ENCODE measurements around the gene VCP.
"Not testable (repeated sequence)": the region's sequence is repeated elsewhere in the genome, so short reads cannot be mapped to it uniquely, and the experiment has no call there.

The VCP gene

GRCh38 chr9:35027860-35028259 is 44.6 kb downstream of the VCP start:
- Histone ChIP-seq H3K9me3 (ENCODE audit: control insufficient read depth, insufficient read depth, low read length) (peaks cover 6% of the 10 kb centered on the region), H3K27me3 (ENCODE audit: control insufficient read depth, insufficient read depth, low read length) (no peaks in the 10 kb centered on the region), H3K4me1 (ENCODE audit: control insufficient read depth, insufficient read depth, low read length) (no peaks in the 10 kb centered on the region), H3K36me3 (ENCODE audit: control insufficient read depth, insufficient read depth, low read length) (no peaks in the 10 kb centered on the region), H3K9ac (ENCODE audit: low read depth, low read length) (no peak overlapping the region), H3K4me3 (ENCODE audit: low read depth, low read length) (no peak overlapping the region)

- H3K4me1 ChIP-seq (ENCODE audit: control insufficient read depth, insufficient read depth, low read length): no peaks in the 10 kb centered on the region
- H3K36me3 ChIP-seq (ENCODE audit: control insufficient read depth, insufficient read depth, low read length): peaks cover 1% of the 10 kb centered on the region
- peaks cover 6% of the 10 kb centered on the region for H3K9me3 ChIP-seq (ENCODE audit: control insufficient read depth, insufficient read depth, low read length)
- H3K27me3 ChIP-seq (ENCODE audit: control insufficient read depth, insufficient read depth, low read length): no peaks in the 10 kb centered on the region
- no peak overlapping the region for H3K9ac ChIP-seq (ENCODE audit: low read depth, low read length)
- H3K4me3 ChIP-seq (ENCODE audit: low read depth, low read length): no peak overlapping the region
Observed at GRCh38 chr9:35027374-35027773, 45.1 kb downstream of the VCP start.

GRCh38 chr9:35026671-35027070 is 45.8 kb downstream of the VCP start:
- no peaks in the 10 kb centered on the region for H3K27me3 ChIP-seq (ENCODE audit: control insufficient read depth, insufficient read depth, low read length)
- no peaks in the 10 kb centered on the region for H3K4me1 ChIP-seq (ENCODE audit: control insufficient read depth, insufficient read depth, low read length)
- H3K4me3 ChIP-seq (ENCODE audit: low read depth, low read length): no peak overlapping the region
- H3K9me3 ChIP-seq (ENCODE audit: control insufficient read depth, insufficient read depth, low read length): peaks cover 6% of the 10 kb centered on the region
- H3K9ac ChIP-seq (ENCODE audit: low read depth, low read length): no peak overlapping the region
- H3K36me3 ChIP-seq (ENCODE audit: control insufficient read depth, insufficient read depth, low read length): peaks cover 4% of the 10 kb centered on the region

- H3K4me1 ChIP-seq (ENCODE audit: control insufficient read depth, insufficient read depth, low read length); H3K27me3 ChIP-seq (ENCODE audit: control insufficient read depth, insufficient read depth, low read length); H3K4me3 ChIP-seq (ENCODE audit: low read depth, low read length); H3K9me3 ChIP-seq (ENCODE audit: control insufficient read depth, insufficient read depth, low read length); H3K36me3 ChIP-seq (ENCODE audit: control insufficient read depth, insufficient read depth, low read length); H3K9ac ChIP-seq (ENCODE audit: low read depth, low read length): not testable (repeated sequence)
Observed at GRCh38 chr9:35023443-35023842, 49.0 kb downstream of the VCP start.

- Histone ChIP-seq H3K4me3 (ENCODE audit: low read depth, low read length) (no peak overlapping the region), H3K9me3 (ENCODE audit: control insufficient read depth, insufficient read depth, low read length) (peaks cover 8% of the 10 kb centered on the region), H3K36me3 (ENCODE audit: control insufficient read depth, insufficient read depth, low read length) (no peaks in the 10 kb centered on the region), H3K27me3 (ENCODE audit: control insufficient read depth, insufficient read depth, low read length) (no peaks in the 10 kb centered on the region), H3K9ac (ENCODE audit: low read depth, low read length) (no peak overlapping the region), H3K4me1 (ENCODE audit: control insufficient read depth, insufficient read depth, low read length) (no peaks in the 10 kb centered on the region)
Observed at GRCh38 chr9:35014517-35014916, 57.9 kb downstream of the VCP start.

GRCh38 chr9:35010351-35010958 is 62.0 kb downstream of the VCP start:
- H3K27me3 ChIP-seq (ENCODE audit: control insufficient read depth, insufficient read depth, low read length): no peaks in the 10 kb centered on the region
- no peaks in the 10 kb centered on the region for H3K4me1 ChIP-seq (ENCODE audit: control insufficient read depth, insufficient read depth, low read length)
- H3K9me3 ChIP-seq (ENCODE audit: control insufficient read depth, insufficient read depth, low read length): peaks cover 8% of the 10 kb centered on the region
- H3K4me3 ChIP-seq (ENCODE audit: low read depth, low read length): no peak overlapping the region
- H3K36me3 ChIP-seq (ENCODE audit: control insufficient read depth, insufficient read depth, low read length): no peaks in the 10 kb centered on the region
- H3K9ac ChIP-seq (ENCODE audit: low read depth, low read length): no peak overlapping the region

All from iPS-15b (cell line).